AG04450 (cell line): ENCODE data around the gene APBB2. TPM values are rescaled to one million over a fixed set of nuclear protein-coding genes. Genes with fewer than 3 reads are reported as not detected.

Experiments
- CTCF ChIA-PET: fragments of 300-600, 350-600 bp; formaldehyde crosslinking; extraction: SDS; loops from one replicate; lab custom pipeline; 2022; ENCODE audit warnings: antibody characterized with exemption, inconsistent platforms; lab: Charles Lee
- POLR2A ChIA-PET: fragments of 350-600 bp; formaldehyde crosslinking; extraction: SDS; loops from one replicate; lab custom pipeline; 2021; ENCODE audit warnings: antibody characterized with exemption, inconsistent platforms; lab: Yijun Ruan, JAX
- DNase-seq: peaks from one replicate; pipeline ENCODE4 v3.0.0-alpha.2; 2011; ENCODE audit warnings: low read depth, low spot score
- H3K27ac ChIP-seq: one replicate; pipeline ENCODE4 v1.5.1; 2012; ENCODE audit warnings: low read depth, low read length, control low read depth
- H3K27me3 ChIP-seq: one replicate; pipeline ENCODE4 v1.6.0; 2012; ENCODE audit warnings: low read length; ENCODE audit not compliant: control insufficient read depth, insufficient read depth
- H3K4me3 ChIP-seq: 2 replicates; pipeline ENCODE4 v1.5.1; 2011; ENCODE audit warnings: mild to moderate bottlenecking, low read depth, low read length, control low read depth
- H3K9me3 ChIP-seq: 2 replicates; pipeline ENCODE4 v1.5.1; 2012; ENCODE audit warnings: low read length; ENCODE audit not compliant: control insufficient read depth, insufficient read depth
- CTCF ChIP-seq: IDR thresholded peaks from 2 replicates; pipeline ENCODE4 v1.5.1; 2011; ENCODE audit warnings: low read depth, low read length, control low read depth, inconsistent platforms
- polyA plus RNA-seq: library from polyadenylated mRNA; depleted of rRNA; stranded (reverse); fragments of >200 nt; gene quantifications from 2 replicates; pipeline ENCODE4 v1.2.3, GENCODE V29; 2011

The APBB2 gene
- polyA plus RNA-seq, 1 experiment = 52.7 TPM

DNA sequence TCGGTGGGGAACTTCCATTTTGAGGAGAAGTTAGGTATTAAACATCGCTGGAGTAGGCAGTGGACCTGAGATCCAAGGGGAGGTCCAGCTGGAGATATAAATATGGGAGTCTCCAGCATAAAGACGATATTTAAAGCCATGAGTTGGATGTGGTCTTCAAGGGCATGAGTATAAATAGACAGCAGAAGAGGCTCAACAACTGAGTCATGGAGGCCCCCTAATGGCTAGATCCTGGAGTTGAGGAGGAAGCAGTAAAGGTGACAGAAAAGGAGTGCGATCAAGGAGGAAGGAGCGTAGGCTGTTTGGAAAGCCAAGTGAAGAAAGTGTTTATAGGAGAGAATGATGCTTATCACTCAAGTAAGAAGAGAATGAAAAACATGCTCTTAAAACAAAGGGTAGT is 18.1 kb upstream of the APBB2 start:
- ChIA-PET POLR2A (no interaction called here), CTCF (interaction anchor here (0.6 to 0.8 kb wide), 2 partner anchors 8 to 13 kb away, joined by 3 read pairs; no protein-coding TSS in a partner anchor)
- Histone ChIP-seq H3K4me3 (no peak overlapping the region), H3K27me3 (peaks cover 3% of the 10 kb centered on the region), H3K27ac (no peak overlapping the region), H3K9me3 (no peaks in the 10 kb centered on the region)
- no peak for TF ChIP-seq CTCF
- DNase-seq = no peak

DNA sequence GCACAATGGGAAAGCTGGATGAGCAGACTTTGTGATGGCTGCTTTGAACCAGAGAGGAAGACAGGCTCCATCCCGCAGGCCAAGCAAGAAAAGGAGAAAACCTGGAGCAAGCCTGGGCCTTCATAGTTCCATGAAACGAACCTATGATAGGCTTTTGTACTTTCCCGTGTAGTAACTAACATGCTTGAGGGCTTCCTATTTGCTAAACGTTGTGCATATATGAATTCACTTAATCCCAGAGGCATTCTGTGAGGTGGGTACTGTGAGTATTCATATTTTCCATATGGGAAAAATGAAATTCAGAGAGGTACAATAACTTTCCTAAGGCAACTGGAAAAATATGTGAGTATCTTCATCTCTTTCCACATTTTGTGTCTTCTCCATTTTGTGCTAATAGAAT is 13.6 kb upstream of the APBB2 start:
- H3K4me3 ChIP-seq = no peak overlapping the region
- no peak for DNase-seq
- POLR2A ChIA-PET = no interaction called here
- TF ChIP-seq CTCF = no peak
- no peaks in the 10 kb centered on the region for H3K9me3 ChIP-seq
- CTCF ChIA-PET = no interaction called here
- no peak overlapping the region for H3K27ac ChIP-seq
- H3K27me3 ChIP-seq = peaks cover 3% of the 10 kb centered on the region

- DNase-seq = no peak
- ChIA-PET CTCF (interaction anchor here (1.0 to 4.2 kb wide), 5 partner anchors 37 to 325 kb away, joined by 3 to 17 read pairs (median 5); no protein-coding TSS in a partner anchor), POLR2A (interaction anchor here (0.9 kb wide), 1 partner anchor 35 kb away, joined by 3 read pairs; the partner anchor contains the start of gene UCHL1)
- H3K27ac ChIP-seq = no peak overlapping the region
- H3K27me3 ChIP-seq = no peaks in the 10 kb centered on the region
- TF ChIP-seq CTCF = no peak
- no peak overlapping the region for H3K4me3 ChIP-seq
- H3K9me3 ChIP-seq = no peaks in the 10 kb centered on the region
These were observed 7.7 kb upstream of the APBB2 start for GRCh38 chr4:41221850-41222645.

- no peak for TF ChIP-seq CTCF
- CTCF ChIA-PET = interaction anchor here (0.6 to 3.9 kb wide), 6 partner anchors 14 to 295 kb away, joined by 3 to 39 read pairs (median 3); partner anchors contain the start of gene UCHL1
These were observed 5.1 kb upstream of the APBB2 start for GRCh38 chr4:41219421-41219950.

DNA sequence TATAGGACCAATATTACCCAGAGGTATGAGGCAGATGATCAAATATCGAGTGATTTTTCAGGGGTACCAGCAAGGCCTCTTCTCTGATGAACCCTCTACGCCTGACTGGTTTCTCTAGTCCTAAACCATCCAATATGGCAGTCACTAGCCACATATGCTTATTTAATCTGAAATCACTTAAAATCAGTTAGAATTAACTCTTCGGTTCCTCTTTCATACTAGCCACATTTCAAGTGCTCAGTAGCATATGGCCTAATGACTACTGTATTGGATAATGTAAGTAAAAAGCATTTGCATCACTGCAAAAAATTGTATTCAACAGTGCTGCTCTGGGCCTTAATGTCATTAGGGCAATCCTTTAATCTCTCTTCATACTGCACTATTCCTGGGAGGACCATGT is 4.4 kb upstream of the APBB2 start:
- no peak for TF ChIP-seq CTCF
- Histone ChIP-seq H3K27me3 (no peaks in the 10 kb centered on the region), H3K4me3 (no peak overlapping the region), H3K9me3 (no peaks in the 10 kb centered on the region), H3K27ac (no peak overlapping the region)
- POLR2A ChIA-PET = interaction anchor here (1.5 kb wide), 1 partner anchor 38 kb away, joined by 4 read pairs; the partner anchor contains the start of gene UCHL1
- CTCF ChIA-PET = interaction anchor here (0.6 to 3.9 kb wide), 5 partner anchors 14 to 310 kb away, joined by 3 to 39 read pairs (median 6); no protein-coding TSS in a partner anchor
- DNase-seq = no peak

More at GRCh38 chr4:41219421-41219950, 5.1 kb upstream of the APBB2 start:
- H3K4me3 ChIP-seq = no peak overlapping the region
- DNase-seq = no peak
- POLR2A ChIA-PET = no interaction called here
- H3K27ac ChIP-seq = no peak overlapping the region
- H3K27me3 ChIP-seq = no peaks in the 10 kb centered on the region
- H3K9me3 ChIP-seq = no peaks in the 10 kb centered on the region
